Measurements from ENCODE around the gene AFG3L2.

DNA sequence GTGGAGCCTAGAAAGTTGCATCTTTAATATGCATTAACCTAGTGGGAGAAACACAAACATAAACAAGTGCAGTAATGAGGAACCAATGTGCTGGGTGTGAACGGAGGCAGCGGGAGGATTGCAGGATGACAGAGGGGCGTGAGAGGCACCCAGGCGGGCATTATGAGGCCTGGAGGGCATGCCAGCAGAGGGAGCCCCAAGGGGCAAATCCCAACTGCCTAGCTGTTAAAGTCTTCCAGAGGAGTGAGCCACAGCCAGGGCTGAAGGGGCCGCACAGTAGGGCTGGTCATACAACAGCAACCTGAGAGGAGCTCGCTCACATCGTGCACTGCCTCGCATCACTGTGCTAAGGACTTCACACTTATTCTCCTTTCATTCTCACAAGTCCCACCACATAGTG lies 17.4 kb upstream of the AFG3L2 start:
- TF ChIP-seq, protein P1, sequence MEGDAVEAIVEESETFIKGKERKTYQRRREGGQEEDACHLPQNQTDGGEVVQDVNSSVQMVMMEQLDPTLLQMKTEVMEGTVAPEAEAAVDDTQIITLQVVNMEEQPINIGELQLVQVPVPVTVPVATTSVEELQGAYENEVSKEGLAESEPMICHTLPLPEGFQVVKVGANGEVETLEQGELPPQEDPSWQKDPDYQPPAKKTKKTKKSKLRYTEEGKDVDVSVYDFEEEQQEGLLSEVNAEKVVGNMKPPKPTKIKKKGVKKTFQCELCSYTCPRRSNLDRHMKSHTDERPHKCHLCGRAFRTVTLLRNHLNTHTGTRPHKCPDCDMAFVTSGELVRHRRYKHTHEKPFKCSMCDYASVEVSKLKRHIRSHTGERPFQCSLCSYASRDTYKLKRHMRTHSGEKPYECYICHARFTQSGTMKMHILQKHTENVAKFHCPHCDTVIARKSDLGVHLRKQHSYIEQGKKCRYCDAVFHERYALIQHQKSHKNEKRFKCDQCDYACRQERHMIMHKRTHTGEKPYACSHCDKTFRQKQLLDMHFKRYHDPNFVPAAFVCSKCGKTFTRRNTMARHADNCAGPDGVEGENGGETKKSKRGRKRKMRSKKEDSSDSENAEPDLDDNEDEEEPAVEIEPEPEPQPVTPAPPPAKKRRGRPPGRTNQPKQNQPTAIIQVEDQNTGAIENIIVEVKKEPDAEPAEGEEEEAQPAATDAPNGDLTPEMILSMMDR (IDR thresholded peaks at IDR 0.05) = peak; percentile 14 to 25 (median 15)
- TF ChIP-seq POLR2A (IDR thresholded peaks at IDR 0.05; ENCODE audit: low read depth) (no peak), EP300 (IDR thresholded peaks at IDR 0.05) (no peak), POLR2AphosphoS5 (IDR thresholded peaks at IDR 0.05) (no peak)

Data from esophagus muscularis mucosa (tissue), 4 donors.